ENCODE results near the gene SMYD1.
A peak's percentile ranks its signal among the peaks of the same experiment; 100 is the strongest.

Gene SMYD1

DNA sequence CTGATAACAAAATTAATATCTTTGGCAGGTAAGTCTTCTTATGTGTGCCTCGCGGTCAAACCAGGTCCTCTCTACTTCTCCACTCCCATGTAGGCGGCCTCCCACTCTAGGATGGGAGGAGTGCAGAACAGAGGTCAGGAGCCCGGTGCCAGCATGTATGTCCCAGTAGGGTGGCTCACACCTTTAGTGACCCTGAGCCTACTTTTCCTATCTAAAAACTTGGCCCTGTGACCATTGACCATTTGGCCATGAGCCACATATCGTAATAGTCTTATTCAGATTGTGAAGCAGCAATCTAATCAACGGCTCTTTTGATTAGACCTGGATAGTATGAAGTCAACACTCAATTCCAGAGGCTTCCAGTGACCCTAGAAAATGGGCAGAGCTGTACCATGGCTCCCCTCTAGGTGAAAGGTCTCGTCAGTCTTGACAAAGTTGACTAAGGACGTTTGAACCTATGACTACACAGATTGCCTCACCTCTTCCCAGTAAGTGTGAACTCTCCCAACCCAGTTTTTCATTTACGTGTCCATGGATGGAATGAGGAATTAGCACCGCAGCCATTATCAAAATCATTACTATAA is 77.4 kb downstream of the SMYD1 start:
- DNase-seq (ENCODE audit: low spot score): no peak

DNA sequence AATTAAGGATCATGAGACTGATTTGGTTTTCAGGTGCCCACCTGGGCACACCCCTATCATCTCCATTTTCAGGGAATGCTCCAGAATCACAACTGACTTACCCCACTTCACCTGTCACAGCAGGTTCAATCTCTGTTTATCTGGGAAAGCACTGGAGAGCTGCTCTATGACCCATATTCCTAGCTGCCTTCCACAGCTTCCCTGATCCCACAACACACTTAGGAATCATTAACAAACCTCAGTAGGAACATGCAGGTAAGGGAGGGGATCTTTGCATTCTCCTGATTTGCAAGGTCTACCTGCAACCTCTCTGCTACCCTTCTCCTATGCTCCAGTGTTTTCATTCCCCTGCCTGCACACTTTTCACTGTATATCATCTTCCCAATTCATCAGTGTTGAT is 79.0 kb downstream of the SMYD1 start:
- DNase-seq (ENCODE audit: low spot score): no peak

- DNase-seq (ENCODE audit: low spot score): no peak
Observed at GRCh38 chr2:88147145-88147544, 79.5 kb downstream of the SMYD1 start.

- no peak for DNase-seq (ENCODE audit: low spot score)
Observed at GRCh38 chr2:88148929-88149438, 81.4 kb downstream of the SMYD1 start.

DNA sequence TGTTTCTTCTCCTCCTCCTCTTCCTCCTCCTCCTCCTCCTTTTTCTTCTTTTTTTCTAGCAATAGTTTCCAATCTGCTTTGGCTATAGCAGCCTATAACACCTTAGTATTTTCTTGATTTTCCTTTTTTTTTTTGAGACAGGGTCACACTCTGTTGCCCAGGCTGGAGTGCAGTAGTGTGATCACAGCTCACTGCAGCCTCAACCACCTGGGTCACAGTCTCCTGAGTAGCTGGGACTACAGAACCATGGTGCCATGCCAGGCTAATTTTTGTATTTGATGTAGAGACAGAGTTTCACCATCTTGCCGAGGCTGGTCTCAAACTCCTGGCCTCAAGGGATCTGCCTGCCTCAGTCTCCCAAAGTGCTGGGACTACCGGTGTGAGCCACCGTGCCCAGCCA is 91.9 kb downstream of the SMYD1 start:
- DNase-seq (ENCODE audit: low spot score): no peak

DNA sequence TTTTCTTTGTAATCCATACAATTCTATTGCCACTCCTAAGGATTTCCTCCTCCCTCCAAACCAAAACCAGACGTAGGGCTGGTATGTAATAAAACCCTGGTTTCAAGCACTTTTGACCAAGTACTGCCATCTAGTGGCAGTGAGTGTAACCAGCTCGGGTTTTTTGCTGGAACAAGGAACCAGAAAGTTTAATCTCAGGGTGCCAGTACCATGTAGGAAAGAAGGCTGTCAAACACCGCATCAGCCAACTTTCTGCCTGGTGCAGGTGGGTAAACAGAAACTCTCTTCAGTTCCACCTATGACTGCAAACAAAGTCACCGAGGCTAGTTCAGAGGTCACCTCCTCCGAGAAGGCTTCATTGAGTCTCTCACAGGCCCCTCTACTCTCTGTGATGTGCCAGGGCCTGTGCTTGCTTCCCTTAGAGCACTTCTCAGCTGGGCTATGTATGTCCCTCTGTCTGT is 92.4 kb downstream of the SMYD1 start:
- DNase-seq (ENCODE audit: low spot score): peak; percentile 73

- DNase-seq (ENCODE audit: low spot score): no peak
Observed at GRCh38 chr2:88160517-88160916, 92.9 kb downstream of the SMYD1 start.

DNA sequence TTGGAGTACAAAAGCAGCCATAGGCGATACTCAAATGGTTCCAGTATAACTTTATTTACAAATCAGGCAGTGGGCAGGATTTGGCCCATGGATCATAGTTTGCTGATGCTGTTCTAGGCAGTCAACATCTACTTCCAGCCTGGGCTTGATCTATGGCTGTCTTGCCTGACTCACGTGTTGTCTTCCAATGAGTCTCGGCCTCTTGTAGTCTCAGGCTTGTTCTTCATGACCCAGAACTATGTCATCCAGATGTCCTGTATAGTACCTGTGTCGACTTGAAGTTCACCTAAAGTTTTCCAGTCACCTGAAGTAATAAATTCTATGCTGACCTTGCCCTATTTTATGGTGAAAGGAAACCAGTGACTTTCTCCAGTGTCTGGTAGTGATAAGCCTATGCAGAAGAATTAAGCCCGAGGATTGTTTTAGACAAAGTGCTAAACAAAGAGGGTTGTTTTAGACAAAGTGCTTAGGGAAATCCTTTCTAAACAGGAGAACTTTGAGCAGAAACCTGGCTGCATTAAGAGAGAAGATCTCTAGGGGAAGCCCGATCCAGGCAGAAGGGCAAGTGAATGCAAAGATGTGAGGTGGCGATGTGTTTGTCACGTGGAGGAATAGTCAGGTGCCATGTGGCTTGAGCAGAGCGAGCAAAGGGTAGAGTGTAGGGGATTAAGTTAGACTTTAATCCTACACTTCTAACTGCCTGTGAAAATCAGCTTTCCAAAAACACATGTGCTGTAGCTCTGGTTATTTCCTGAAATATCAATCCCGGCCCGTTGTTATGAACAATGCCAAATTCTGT is 94.0 kb downstream of the SMYD1 start:
- no peak for DNase-seq (ENCODE audit: low spot score)

Measured in iPS-NIHi11 (cell line).